ENCODE data around the gene SIRT7.

- TF ChIP-seq CTCF (IDR thresholded peaks at IDR 0.05; ENCODE audit: insufficient read depth, low read depth, low read length) = no peak
- TF ChIP-seq EZH2 (IDR thresholded peaks at IDR 0.05; ENCODE audit: insufficient read depth, low read length) = no peak
Measured at GRCh38 chr17:81871387-81872230, 46.4 kb downstream of the SIRT7 start.
